ENCODE measurements around the gene EPAS1.
A peak's percentile ranks its signal among the peaks of the same experiment; 100 is the strongest.

EPAS1 gene

GRCh38 chr2:46340740-46341420 lies 43.7 kb downstream of the EPAS1 start:
- DNase-seq = no peak

- DNase-seq = no peak
These were observed 45.5 kb downstream of the EPAS1 start for GRCh38 chr2:46342566-46343315.

GRCh38 chr2:46344706-46345105 lies 47.5 kb downstream of the EPAS1 start:
- DNase-seq = no peak

- DNase-seq = no peak
These were observed 48.6 kb downstream of the EPAS1 start for GRCh38 chr2:46345775-46346174.

DNA sequence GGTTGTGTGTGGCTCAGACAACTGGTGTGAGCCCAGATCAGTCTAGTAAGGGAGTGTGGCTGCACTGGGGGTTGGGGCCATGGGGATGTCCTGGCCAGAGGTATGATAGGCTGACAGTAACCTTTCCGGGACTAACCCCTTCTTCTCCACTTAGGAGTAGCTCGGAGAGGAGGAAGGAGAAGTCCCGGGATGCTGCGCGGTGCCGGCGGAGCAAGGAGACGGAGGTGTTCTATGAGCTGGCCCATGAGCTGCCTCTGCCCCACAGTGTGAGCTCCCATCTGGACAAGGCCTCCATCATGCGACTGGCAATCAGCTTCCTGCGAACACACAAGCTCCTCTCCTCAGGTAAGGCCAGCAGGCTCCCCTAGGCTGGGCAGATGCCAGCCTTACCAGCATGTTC lies 49.5 kb downstream of the EPAS1 start:
- DNase-seq = no peak

GRCh38 chr2:46347648-46348280 lies 50.6 kb downstream of the EPAS1 start:
- no peak for DNase-seq

- DNase-seq = no peak
These were observed 51.9 kb downstream of the EPAS1 start for GRCh38 chr2:46349115-46349547.

- DNase-seq = no peak
These were observed 53.0 kb downstream of the EPAS1 start for GRCh38 chr2:46350029-46350689.

DNA sequence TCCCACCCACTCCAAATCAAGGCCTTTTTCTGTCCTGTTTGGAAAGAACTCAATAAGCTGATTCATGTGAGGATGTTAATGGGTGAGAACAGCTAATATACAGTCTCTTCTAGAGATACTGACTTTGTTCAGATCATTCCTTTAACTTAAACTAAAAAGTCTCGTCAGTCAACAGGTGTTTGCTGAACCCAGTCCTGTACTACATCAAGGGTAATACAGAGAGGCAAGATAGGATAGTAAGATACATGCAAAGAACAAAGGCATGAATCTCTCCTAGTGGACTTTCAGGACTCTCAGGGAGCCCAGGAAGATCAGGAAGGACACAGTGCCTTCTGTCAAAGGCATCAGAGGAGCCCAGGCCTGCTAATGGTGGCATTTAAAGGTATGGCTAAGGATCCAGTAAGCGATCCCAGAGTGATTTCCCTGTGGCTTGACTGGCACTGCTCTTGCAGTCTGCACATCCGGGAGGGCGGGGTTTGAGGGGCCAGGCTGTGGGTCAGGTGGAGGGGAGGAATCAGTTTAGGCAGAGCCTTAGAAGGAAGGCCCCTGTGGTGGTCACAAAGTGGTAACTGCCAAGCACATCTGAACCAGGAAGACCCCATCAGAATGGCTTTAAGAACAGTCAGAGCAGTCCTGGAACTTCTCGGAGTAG lies 54.0 kb downstream of the EPAS1 start:
- DNase-seq = no peak

DNA sequence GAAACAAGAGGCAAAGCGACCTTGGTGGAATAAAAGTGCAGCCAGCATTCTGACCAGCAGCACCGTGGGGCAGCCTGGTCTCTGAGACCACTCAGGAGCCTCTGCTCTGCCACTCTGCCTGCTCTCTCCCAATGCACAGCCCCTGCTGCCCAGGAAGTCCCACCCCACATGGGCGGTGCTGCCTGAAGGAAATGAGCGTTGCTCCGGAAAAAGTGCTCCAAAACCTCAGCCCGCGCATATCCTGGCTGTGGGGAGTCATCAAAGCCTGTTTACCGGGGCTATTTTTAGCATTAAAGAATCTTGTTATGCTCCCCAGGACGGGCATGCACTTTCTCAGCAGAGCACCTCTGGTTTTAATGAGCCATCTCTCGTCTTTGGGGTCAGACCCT lies 54.5 kb downstream of the EPAS1 start:
- DNase-seq = peak; percentile 8 to 25

DNA sequence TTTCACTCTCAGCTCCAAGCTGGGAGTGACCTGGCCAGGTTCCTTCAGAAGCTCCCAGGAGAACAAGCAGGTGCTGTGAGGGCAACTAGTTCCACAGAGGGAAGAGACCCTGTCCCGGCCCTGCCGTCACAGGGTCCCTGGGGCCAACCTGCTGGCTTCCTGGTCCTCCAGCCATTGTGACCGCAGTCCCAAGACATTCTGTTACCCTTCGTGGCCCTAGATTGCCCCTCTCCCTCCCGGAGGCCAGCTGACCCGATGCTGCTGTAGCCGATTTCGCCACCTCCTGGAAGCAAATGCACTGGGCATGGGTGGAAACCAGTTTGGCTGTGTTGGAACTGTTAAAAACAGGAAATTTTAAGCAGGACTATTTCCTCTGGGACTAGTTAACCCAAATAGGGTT lies 55.4 kb downstream of the EPAS1 start:
- DNase-seq = no peak

GRCh38 chr2:46353509-46353908 lies 56.3 kb downstream of the EPAS1 start:
- DNase-seq = no peak

DNA sequence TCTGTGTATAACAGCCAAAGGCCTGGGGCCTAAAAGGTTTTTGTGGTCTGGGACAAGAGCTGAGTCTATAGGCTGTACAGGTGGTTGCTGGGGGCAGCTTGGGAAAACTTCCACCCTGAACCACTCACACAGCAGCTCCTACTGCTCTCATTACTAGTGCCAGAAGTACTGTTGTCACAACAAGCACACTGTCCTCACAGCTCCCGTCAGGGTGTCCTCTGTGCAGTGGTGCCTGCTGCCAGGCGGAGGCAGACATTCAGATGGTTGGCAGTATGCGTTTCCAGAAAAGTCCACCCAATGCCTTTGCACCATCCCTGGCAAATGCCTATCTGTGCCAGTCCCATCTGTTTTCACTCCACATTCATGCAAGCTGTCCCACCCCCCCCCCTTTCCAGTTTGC lies 58.5 kb downstream of the EPAS1 start:
- no peak for DNase-seq

GRCh38 chr2:46356991-46357390 lies 59.8 kb downstream of the EPAS1 start:
- DNase-seq = peak in 1 of 2 experiments; percentile 25

DNA sequence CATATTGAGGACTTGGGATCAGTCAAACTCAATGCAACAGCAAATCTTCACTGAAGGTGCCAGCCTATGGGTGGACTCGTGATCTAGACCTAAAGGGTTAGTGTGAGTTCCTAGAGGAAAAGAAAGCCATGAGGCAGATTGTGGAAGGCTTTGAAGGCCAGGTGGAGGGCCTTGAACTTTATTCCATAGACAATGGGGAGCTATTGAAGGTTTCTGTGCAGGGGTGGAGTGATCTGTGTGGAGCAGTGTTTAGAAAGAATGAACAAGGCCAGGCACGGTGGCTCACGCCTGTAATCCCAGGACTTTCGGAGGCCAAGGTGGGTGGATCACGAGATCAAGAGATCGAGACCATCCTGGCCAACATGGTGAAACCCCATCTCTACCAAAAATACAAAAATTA lies 61.5 kb downstream of the EPAS1 start:
- DNase-seq = no peak

- DNase-seq = no peak
These were observed 63.1 kb downstream of the EPAS1 start for GRCh38 chr2:46360303-46360702.

DNA sequence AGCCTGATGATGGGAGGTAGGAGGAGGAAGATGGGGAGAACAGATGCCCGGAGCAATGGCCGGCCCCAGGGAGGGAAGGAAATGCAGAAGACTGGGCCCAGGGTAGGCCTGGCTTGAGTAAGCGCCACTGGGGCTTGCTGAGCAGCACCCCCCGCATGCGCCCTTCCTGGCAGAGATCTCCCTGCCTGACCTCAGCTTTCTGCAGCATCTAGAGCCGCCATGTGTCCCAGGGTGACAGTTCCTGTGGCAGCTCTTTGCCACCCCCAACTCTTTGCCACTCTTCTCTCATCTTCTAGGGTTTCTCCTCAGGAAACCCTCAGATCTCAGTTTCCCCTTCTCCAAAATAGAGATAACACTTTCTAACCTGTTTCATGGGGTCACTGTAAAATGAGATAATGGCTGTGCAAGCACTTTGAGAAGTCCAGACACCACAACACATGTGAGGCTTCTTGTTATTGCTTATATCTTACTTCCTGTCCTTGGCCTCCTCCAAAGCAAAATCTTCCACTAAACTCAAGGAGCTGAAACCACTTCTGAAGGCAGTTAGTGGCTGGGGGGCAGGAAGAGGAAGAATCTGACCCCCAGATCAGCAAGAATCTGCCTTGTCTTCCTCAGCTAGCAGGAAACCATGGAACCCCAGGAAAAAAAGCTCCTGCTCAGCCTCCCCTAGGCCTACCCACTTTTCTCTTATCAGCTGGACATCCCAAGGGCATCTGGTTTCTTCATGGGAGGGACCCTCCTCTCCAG lies 64.9 kb downstream of the EPAS1 start:
- DNase-seq = no peak

- DNase-seq = no peak
These were observed 65.4 kb downstream of the EPAS1 start for GRCh38 chr2:46362667-46363012.

- DNase-seq = no peak
These were observed 66.4 kb downstream of the EPAS1 start for GRCh38 chr2:46363535-46364170.

DNA sequence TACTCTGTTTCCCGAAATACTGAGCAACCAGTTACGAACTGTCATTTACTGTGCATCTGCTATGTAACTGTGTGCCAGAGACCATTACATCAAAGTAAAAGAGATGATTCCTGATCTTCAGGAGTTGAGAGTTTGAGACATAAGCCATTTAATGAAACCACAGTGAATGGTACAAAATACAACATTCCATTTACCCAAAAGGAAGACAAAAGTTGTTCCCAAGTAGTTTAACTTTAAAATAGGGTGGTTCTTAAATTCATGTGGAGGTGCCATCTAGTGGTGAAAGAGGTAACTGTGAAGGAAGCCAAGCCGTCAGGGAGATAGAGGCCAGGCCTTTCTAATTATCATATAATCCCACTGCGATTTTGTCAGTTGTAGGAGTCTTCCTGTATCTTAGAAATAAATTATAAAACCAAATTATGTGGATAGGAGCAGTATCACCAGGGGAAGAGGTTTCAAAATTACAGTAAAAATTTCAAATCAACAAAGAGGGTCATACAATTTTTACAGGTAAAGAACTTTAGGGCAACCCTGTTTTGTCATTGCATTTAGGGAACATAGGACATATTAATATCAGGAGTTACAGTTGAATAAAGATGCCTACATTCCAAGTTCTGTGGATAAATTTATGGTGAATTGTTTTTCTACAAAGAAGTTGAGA lies 67.7 kb downstream of the EPAS1 start:
- peak; percentile 60 to 68 for DNase-seq
